ENCODE results near the gene TDP2. TPM values are rescaled to one million over a fixed set of nuclear protein-coding genes. Genes with fewer than 3 reads are reported as not detected.

TDP2 gene
- 27.2 and 35.6 TPM in 2 replicates for total RNA-seq

DNA sequence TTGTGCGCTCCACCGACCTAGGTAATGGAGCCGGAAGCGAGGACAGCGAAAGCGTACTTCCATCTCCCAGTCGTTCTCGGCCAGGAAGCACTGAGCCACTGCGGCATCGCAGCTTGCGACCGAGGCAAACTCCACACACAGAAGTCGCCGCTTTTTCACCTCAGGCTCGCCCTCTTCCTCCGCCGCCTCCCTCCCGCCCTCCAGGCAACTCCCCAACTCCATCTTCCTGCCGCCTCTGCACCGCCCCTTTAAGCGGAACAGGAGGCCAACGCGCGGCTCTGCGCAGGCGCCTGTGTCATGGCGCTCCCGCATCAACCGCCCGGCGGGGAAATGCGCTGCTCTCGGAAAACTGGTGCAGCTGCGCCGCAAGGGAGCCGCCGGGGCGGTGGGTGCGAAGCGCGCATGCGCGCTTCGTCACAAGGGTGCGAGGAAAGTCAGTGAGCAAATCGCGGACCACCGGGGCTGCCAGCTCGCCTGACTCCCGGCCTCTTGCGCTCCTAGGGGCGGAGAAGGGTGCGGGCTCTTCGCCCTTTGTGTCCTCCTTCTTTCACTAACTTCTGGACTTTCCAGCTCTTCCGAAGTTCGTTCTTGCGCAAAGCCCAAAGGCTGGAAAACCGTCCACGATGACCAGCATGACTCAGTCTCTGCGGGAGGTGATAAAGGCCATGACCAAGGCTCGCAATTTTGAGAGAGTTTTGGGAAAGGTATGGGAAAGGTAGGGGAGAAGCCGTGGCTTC, at the start of gene TDP2, which contains the start of gene ACOT13:
TSS of gene TDP2 (minus strand) at position 259 of the 737 bp plus-strand sequence. CDS start at position 222, 37 bp downstream.
TSS of gene ACOT13 (plus strand) at position 437 of the 737 bp plus-strand sequence. CDS start at position 624, 187 bp downstream.
- peak; percentile 98 for DNase-seq

- no peak for DNase-seq
These were observed 44.0 kb upstream of the TDP2 start for GRCh38 chr6:24710519-24711303.

DNA sequence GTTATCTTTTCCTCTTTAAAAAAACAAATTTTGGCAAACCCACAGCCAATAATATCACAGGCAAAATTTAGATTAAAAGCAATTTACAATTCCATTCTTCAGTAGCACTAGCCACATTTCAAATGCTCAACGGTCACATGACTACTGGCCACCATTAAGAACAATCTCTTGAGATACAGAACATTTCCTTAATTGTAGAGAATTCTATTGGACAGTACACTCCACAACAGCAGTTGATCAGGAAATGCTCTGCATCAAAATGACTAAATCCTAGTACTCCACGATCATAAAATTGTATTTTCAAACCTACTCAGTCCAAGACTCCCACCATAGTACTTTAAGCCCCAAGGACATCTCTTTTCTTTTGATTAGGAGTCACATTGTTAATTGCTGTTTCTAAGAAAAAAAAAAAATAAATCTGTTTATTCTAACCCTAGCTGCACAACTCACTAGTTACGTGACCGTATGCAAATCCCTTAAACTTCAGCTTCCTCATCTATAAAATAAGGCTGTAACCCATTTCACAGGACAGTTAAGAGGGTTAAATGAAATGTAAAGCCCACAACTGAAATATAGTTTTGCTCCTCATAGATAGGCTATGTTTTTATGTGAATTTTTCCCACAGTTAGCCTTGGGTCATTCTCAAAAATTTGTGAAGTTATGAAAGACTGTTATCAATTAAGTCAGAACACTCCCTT, 42.5 kb upstream of the TDP2 start:
- no peak for DNase-seq

- DNase-seq: no peak
These were observed 41.9 kb upstream of the TDP2 start for GRCh38 chr6:24708612-24709011.

DNA sequence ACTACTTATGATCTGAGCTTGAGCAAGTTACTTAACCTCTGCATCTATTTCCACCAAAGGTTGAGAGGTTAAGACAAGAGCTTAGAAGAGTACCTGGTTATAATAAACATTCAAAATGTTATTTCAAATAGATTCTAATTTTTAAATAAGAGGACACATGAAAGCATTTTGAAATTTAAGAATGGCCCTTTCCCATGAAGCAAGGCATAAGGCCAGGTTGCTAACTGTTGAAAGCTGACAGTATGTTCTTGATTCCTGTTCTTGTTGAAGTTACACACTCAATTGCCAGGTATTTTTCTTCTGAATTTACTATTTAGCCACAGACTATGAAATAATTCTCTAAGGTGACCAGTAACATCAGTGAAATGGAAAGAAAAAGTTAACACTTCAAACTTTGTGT, 37.8 kb upstream of the TDP2 start:
- no peak for DNase-seq

DNA sequence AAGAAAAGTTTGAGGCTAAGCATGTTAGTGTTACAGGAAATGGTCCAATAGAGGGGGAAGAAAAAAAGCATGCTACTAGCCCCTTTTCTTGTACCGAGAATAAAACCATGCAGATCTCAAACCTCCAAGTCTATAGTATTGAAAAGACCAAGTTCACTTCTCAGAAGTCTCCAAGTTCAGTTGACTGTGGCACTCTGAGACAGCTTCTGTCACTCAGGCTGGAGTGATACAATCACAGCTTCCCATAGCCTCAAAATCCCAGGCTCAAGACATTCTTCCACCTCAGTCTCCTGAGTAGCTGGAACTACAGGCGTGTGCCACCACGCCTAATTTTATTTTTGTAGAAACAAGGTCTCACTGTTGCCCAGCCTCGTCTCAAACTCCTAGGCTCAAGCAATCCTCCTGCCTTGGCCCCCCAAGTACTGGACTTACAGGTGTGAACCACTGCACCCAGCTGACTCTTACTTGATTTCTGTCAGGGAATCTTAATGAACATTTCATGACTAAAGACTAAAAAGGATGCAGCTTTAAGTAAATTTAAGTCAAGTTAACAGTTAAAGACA, 36.1 kb upstream of the TDP2 start:
- DNase-seq: no peak

GRCh38 chr6:24699521-24700359, 33.0 kb upstream of the TDP2 start:
- no peak for DNase-seq

GRCh38 chr6:24696097-24696496, 29.4 kb upstream of the TDP2 start:
- no peak for DNase-seq

- DNase-seq: peak; percentile 69
These were observed 28.9 kb upstream of the TDP2 start for GRCh38 chr6:24695635-24696034.

- DNase-seq: no peak
These were observed 27.5 kb upstream of the TDP2 start for GRCh38 chr6:24694198-24694597.

GRCh38 chr6:24692848-24693592, 26.3 kb upstream of the TDP2 start:
- no peak for DNase-seq

DNA sequence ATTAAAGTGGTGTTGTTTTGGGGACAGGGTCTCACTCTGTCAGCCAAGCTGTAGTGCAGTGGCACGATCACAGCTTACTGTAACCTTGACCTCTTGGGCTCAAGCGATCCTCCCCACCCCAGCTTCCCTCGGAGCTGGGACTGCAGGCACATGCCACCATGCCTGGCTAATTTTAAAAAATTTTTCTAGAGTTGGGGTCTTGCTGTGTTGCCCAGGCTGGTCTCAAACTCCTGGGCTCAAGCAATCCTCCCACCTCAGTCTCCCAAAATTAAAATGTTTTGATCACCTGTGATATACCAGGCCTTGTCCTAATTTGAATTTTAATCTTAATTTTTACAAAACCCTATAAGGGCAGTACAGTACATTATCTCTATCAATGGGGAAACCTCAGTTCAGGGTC, 25.7 kb upstream of the TDP2 start:
- no peak for DNase-seq

- DNase-seq: no peak
These were observed 25.3 kb upstream of the TDP2 start for GRCh38 chr6:24692003-24692402.

DNA sequence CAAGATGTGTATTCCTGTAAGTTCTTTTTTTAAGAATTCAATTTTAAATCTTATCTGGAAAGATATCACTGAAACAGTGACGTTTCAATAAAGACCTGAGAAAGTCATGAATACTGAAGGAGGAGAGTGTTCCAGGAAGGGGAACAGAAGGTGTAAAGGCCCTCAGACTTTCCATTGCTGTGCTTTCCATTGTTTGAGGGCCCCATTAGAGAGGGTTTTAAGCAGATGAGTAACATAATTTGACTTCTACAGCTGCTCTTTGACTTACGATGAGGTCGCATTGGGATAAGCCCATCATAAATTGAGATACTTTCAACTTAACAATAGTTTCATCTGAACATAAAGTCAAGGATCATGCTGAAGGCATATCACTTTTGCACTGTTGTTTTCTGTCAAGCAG, 24.9 kb upstream of the TDP2 start:
- DNase-seq: no peak

- DNase-seq: no peak
These were observed 23.9 kb upstream of the TDP2 start for GRCh38 chr6:24690593-24690992.

GRCh38 chr6:24689964-24690363, 23.3 kb upstream of the TDP2 start:
- no peak for DNase-seq

DNA sequence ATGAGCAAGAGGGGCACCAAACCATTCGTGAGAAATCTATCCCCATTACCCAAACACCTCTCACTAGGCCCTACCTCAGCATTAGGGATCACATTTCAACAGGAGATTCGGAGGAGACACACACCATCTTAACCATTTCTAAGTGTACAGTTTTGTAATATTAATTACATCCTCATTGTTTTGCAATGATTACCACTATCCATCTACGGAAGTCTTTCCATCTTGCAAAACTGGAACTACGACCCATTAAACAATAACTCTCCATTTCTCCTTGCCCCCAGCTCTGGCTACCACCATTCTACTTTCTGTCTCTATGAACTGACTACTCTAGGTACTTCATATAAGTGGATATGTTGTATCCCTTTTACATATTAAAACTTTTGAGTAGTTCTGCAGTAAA, 20.2 kb upstream of the TDP2 start:
- DNase-seq: no peak

DNA sequence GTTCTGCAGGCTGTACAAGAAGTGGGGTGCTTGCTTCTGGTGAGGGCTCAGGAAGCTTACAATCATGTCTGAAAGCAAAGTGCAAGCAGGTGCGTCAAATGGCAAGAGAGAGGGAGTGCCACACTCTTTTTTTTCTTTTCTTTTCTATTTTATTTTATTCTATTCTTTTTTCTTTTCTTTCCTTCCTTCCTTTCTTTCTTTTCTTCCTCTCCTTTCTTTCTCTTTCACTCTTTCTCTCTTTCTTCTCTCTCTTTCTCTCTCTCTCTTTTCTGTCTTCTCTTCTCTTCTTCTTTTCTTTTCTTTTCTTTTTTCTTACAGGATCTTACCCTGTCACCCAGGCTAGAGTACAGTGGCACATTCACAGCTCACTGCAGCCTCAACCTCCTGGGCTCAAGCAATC, 19.7 kb upstream of the TDP2 start:
- DNase-seq: no peak

- DNase-seq: peak; percentile 24
These were observed 16.9 kb upstream of the TDP2 start for GRCh38 chr6:24683297-24684296.

DNA sequence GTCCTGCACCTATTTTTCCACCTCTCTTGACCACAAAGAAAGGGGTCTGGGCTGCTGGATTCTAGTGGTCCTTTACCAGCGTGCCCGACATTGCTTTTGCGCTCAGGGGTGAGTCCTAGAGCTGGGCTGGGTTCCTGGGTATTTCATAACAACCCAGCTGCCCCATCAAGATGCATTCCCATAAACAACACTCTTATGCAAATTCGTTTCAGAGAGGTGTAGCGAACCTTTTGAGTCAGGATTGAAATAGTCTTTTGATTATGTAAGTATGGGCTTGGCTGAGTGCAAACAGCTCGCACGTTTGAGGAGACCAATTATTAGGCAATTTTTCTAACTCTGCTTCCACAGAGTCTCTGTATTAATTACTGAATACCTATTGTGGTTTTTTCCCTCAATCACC, 13.9 kb upstream of the TDP2 start:
- no peak for DNase-seq

Data from dermis blood vessel endothelial cell (primary cell).